SK-N-SH treated with all-trans-retinoic acid at 6 μM for 48 hours (cell line): ENCODE data around the gene NUCB1.

ENCODE experiments used
- ARNTL ChIP-seq: fragments of 450-650 bp; formaldehyde crosslinking; IDR thresholded peaks from 2 replicates; pipeline ENCODE4 v1.5.0; 2020; ENCODE audit warnings: low read depth, mild to moderate bottlenecking, moderate library complexity, borderline replicate concordance
- BACH2 ChIP-seq: fragments of 250-450 bp; sonication (Bioruptor Pico); IDR thresholded peaks from 2 replicates; pipeline ENCODE4 v1.9.0; 2021; ENCODE audit warnings: mild to moderate bottlenecking, borderline replicate concordance
- CREB5 ChIP-seq: fragments of 250-450 bp; sonication (Bioruptor Pico); IDR thresholded peaks from 2 replicates; pipeline ENCODE4 v1.5.1; 2020; ENCODE audit warnings: low read depth, mild to moderate bottlenecking, moderate library complexity
- CSDC2 ChIP-seq: fragments of 250-450 bp; sonication (Bioruptor Pico); IDR thresholded peaks from 2 replicates; pipeline ENCODE4 v1.5.0; 2020; ENCODE audit warnings: mild to moderate bottlenecking, moderate library complexity
- CSRNP3 ChIP-seq: fragments of 250-450 bp; sonication (Bioruptor Pico); IDR thresholded peaks from 2 replicates; pipeline ENCODE4 v1.5.1; 2021; ENCODE audit warnings: mild to moderate bottlenecking, moderate library complexity
- GLIS3 ChIP-seq: fragments of 250-450 bp; sonication (Bioruptor Pico); IDR thresholded peaks from 2 replicates; pipeline ENCODE4 v1.5.0; 2020; ENCODE audit warnings: mild to moderate bottlenecking, moderate library complexity
- PATZ1 ChIP-seq: fragments of 250-450 bp; sonication (Bioruptor Pico); IDR thresholded peaks from 2 replicates; pipeline ENCODE4 v1.8.0; 2020; ENCODE audit warnings: mild to moderate bottlenecking, moderate library complexity, borderline replicate concordance
- PPARA ChIP-seq: fragments of 250-450 bp; sonication (Bioruptor Pico); IDR thresholded peaks from 2 replicates; pipeline ENCODE4 v1.5.0; 2020; ENCODE audit warnings: mild to moderate bottlenecking, borderline replicate concordance
- RARB ChIP-seq: fragments of 250-450 bp; sonication (Bioruptor Pico); IDR thresholded peaks from 2 replicates; pipeline ENCODE4 v1.8.0; 2021; ENCODE audit warnings: mild to moderate bottlenecking, moderate library complexity
- TCF4 ChIP-seq: fragments of 250-450 bp; sonication (Bioruptor Pico); IDR thresholded peaks from 2 replicates; pipeline ENCODE4 v1.8.0; 2021; ENCODE audit warnings: mild to moderate bottlenecking, moderate library complexity, borderline replicate concordance
- TSHZ2 ChIP-seq: fragments of 250-450 bp; sonication (Bioruptor Pico); IDR thresholded peaks from 2 replicates; pipeline ENCODE4 v1.5.0; 2020; ENCODE audit warnings: mild to moderate bottlenecking, moderate library complexity
- ZFP3 ChIP-seq: fragments of 250-450 bp; sonication (Bioruptor Pico); IDR thresholded peaks from 2 replicates; pipeline ENCODE4 v1.5.0; 2020; ENCODE audit warnings: mild to moderate bottlenecking, moderate library complexity
- ZFP30 ChIP-seq: fragments of 450-650 bp; formaldehyde crosslinking; IDR thresholded peaks from 2 replicates; pipeline ENCODE4 v1.5.0; 2022; ENCODE audit warnings: mild to moderate bottlenecking, moderate library complexity
- ZNF70 ChIP-seq: fragments of 450-650 bp; formaldehyde crosslinking; IDR thresholded peaks from 2 replicates; pipeline ENCODE4 v1.5.0; 2020; ENCODE audit warnings: mild to moderate bottlenecking, moderate library complexity

GRCh38 chr19:48922548-48923490, 22.7 kb downstream of the NUCB1 start:
- TF ChIP-seq PATZ1 (CRISPR knock-in tag) (no peak), ZFP30 (CRISPR knock-in tag) (no peak), BACH2 (CRISPR knock-in tag) (no peak), TCF4 (CRISPR knock-in tag) (no peak), CSDC2 (CRISPR knock-in tag) (no peak), RARB (CRISPR knock-in tag) (no peak), GLIS3 (no peak), CREB5 (CRISPR knock-in tag) (no peak), ZFP3 (no peak), TSHZ2 (CRISPR knock-in tag) (no peak), ARNTL (no peak), PPARA (no peak), CSRNP3 (CRISPR knock-in tag) (no peak), ZNF70 (CRISPR knock-in tag) (no peak)
